SIG-M5 treated with dmso at 0.1 percent for 504 hours (cell line): Measurements from ENCODE around the gene MTCH2.
"Not testable (repeated sequence)": the region's sequence is repeated elsewhere in the genome, so short reads cannot be mapped to it uniquely, and the experiment has no call there.

Experiments
- DNase-seq: peaks from one replicate; lab custom pipeline; 2025; ENCODE audit not compliant: unreplicated experiment; lab: John Stamatoyannopoulos, UW

MTCH2 gene

GRCh38 chr11:47642099-47642855 lies at the start of gene MTCH2:
MTCH2 (minus strand) TSS chr11:47642559; CDS start chr11:47642465, 94 bp downstream.
- DNase-seq, result peak; percentile 97

GRCh38 chr11:47691979-47692378 lies 49.6 kb upstream of the MTCH2 start:
- no peak for DNase-seq

GRCh38 chr11:47689480-47689879 lies 47.1 kb upstream of the MTCH2 start:
- DNase-seq, result no peak

- no peak for DNase-seq
Measured at GRCh38 chr11:47688991-47689390, 46.6 kb upstream of the MTCH2 start.

- peak; percentile 61 for DNase-seq
Measured at GRCh38 chr11:47688111-47688510, 45.8 kb upstream of the MTCH2 start.

- not testable (repeated sequence) for DNase-seq
Measured at GRCh38 chr11:47686704-47687103, 44.3 kb upstream of the MTCH2 start.

- no peak for DNase-seq
Measured at GRCh38 chr11:47686151-47686550, 43.8 kb upstream of the MTCH2 start.

GRCh38 chr11:47675851-47676250 lies 33.5 kb upstream of the MTCH2 start:
- DNase-seq, result no peak

GRCh38 chr11:47672283-47672730 lies 29.9 kb upstream of the MTCH2 start:
- DNase-seq, result no peak

- no peak for DNase-seq
Measured at GRCh38 chr11:47669856-47670255, 27.5 kb upstream of the MTCH2 start.

- DNase-seq, result no peak
Measured at GRCh38 chr11:47668665-47669064, 26.3 kb upstream of the MTCH2 start.

GRCh38 chr11:47667555-47667954 lies 25.2 kb upstream of the MTCH2 start:
- no peak for DNase-seq

- DNase-seq, result no peak
Measured at GRCh38 chr11:47667135-47667534, 24.8 kb upstream of the MTCH2 start.

- DNase-seq, result not testable (repeated sequence)
Measured at GRCh38 chr11:47664936-47665335, 22.6 kb upstream of the MTCH2 start.

GRCh38 chr11:47661245-47661644 lies 18.9 kb upstream of the MTCH2 start:
- no peak for DNase-seq

GRCh38 chr11:47659276-47659675 lies 16.9 kb upstream of the MTCH2 start:
- no peak for DNase-seq

GRCh38 chr11:47656260-47656885 lies 14.0 kb upstream of the MTCH2 start:
- no peak for DNase-seq

GRCh38 chr11:47651818-47652469 lies 9.6 kb upstream of the MTCH2 start:
- DNase-seq, result no peak

- no peak for DNase-seq
Measured at GRCh38 chr11:47649276-47649675, 6.9 kb upstream of the MTCH2 start.

- no peak for DNase-seq
Measured at GRCh38 chr11:47646019-47646418, 3.7 kb upstream of the MTCH2 start.

GRCh38 chr11:47645500-47645899 lies 3.1 kb upstream of the MTCH2 start:
- DNase-seq, result no peak

GRCh38 chr11:47641600-47642098 lies 710 bp downstream of the MTCH2 start:
- DNase-seq, result no peak
